Ectodermal cell (in vitro differentiated cells): Measurements from ENCODE around the gene SIK3.

Experiments used
- H3K27ac ChIP-seq: 2 replicates; pipeline ENCODE4 v1.7.0; 2013; ENCODE audit warnings: mild to moderate bottlenecking, low read depth, low read length; ENCODE audit not compliant: insufficient read depth, poor library complexity, severe bottlenecking
- H3K27me3 ChIP-seq: 2 replicates; pipeline ENCODE4 v1.7.0; 2013; ENCODE audit warnings: mild to moderate bottlenecking, low read length; ENCODE audit not compliant: insufficient read depth, control insufficient read depth, poor library complexity, severe bottlenecking
- H3K36me3 ChIP-seq: one replicate; pipeline ENCODE4 v1.7.0; 2013; ENCODE audit warnings: low read length; ENCODE audit not compliant: control insufficient read depth, insufficient read depth
- H3K4me1 ChIP-seq: one replicate; pipeline ENCODE4 v1.7.0; 2013; ENCODE audit warnings: low read length; ENCODE audit not compliant: control insufficient read depth, insufficient read depth
- H3K4me3 ChIP-seq: 2 replicates; pipeline ENCODE4 v1.7.0; 2013; ENCODE audit warnings: low read depth, low read length, control low read depth; ENCODE audit not compliant: insufficient read depth
- H3K9me3 ChIP-seq: 2 replicates; pipeline ENCODE4 v1.7.0; 2013; ENCODE audit warnings: mild to moderate bottlenecking, low read length, moderate library complexity; ENCODE audit not compliant: control insufficient read depth
- WGBS, 2 experiments: methylation state at CpG; one replicate each; pipeline ENCODE4 v1.1.7; 2013; ENCODE audit warnings: missing lambda C conversion rate in 2 of 2; 5-methylcytosine and 5-hydroxymethylcytosine counted together

Gene SIK3

GRCh38 chr11:116793772-116794097 is 304.5 kb downstream of the SIK3 start:
- WGBS, 2 experiments: 88 to 95% methylated on average over 1 of the region's 1 CpG
- H3K9me3 ChIP-seq: no peaks in the 10 kb centered on the region
- no peak overlapping the region for H3K4me3 ChIP-seq
- H3K27ac ChIP-seq: no peak overlapping the region
- no peaks in the 10 kb centered on the region for H3K36me3 ChIP-seq
- H3K27me3 ChIP-seq: peaks cover 18% of the 10 kb centered on the region
- H3K4me1 ChIP-seq: peaks cover 4% of the 10 kb centered on the region
